ENCODE measurements around the gene SLC15A1. TPM values are rescaled to one million over a fixed set of nuclear protein-coding genes. Genes with fewer than 3 reads are reported as not detected.
A peak's percentile ranks its signal among the peaks of the same experiment; 100 is the strongest.

The SLC15A1 gene
- total and polyA plus RNA-seq, 11 donors, result not detected

DNA sequence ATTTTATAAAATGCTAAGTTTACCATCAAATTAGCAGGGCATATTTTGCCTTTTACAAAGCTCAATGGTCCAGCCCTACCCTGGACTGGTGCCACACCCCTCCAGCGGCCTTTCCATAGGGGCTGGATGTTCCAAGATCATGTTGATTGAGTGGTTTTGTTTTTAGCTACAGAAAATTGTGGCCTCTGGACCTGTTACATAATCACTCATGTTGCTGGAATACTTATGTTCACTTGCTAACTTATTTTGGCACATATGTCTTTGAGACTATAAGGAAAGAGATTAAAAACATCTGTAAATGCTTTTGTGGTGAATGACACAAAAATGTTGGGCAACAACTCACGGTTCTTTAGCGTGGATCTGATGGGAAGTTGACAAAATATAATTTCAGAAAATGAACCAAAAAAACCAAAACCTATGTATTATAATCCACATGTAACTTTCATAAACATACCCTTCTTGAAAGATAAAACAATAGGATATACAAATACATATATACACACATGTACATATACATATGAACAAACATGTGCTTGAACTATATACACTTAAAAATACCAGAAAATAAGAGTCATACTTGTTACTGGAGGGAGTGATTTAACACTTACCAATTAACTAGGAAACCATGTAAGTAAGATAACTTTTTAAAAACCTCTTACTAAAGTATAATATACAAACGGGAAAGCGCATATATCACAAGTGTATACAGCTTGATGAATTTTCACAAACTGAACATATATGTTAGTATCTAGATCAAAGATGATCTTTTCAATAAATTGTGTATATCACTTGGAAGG is 46.6 kb upstream of the SLC15A1 start:
- TF ChIP-seq POLR2A (IDR thresholded peaks at IDR 0.05), result no peak
- TF ChIP-seq, protein P1, sequence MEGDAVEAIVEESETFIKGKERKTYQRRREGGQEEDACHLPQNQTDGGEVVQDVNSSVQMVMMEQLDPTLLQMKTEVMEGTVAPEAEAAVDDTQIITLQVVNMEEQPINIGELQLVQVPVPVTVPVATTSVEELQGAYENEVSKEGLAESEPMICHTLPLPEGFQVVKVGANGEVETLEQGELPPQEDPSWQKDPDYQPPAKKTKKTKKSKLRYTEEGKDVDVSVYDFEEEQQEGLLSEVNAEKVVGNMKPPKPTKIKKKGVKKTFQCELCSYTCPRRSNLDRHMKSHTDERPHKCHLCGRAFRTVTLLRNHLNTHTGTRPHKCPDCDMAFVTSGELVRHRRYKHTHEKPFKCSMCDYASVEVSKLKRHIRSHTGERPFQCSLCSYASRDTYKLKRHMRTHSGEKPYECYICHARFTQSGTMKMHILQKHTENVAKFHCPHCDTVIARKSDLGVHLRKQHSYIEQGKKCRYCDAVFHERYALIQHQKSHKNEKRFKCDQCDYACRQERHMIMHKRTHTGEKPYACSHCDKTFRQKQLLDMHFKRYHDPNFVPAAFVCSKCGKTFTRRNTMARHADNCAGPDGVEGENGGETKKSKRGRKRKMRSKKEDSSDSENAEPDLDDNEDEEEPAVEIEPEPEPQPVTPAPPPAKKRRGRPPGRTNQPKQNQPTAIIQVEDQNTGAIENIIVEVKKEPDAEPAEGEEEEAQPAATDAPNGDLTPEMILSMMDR (IDR thresholded peaks at IDR 0.05), result no peak
- H3K36me3 ChIP-seq, result peaks cover 0 to 95% (median 68%) of the 10 kb centered on the region in 9 donors
- no peaks in the 10 kb centered on the region for H3K27me3 ChIP-seq
- H3K27ac ChIP-seq, result no peak overlapping the region
- intact Hi-C loops (cut with DNase I), result no loop called here
- H3K9me3 ChIP-seq, result no peaks in the 10 kb centered on the region
- DNase-seq, result no peak
- peaks cover 0 to 9% (median 0%) of the 10 kb centered on the region in 12 donors for H3K4me1 ChIP-seq
- no peak for ATAC-seq
- WGBS, 4 donors, result 76 to 85% (median 83%) methylated on average over 5 of the region's 5 CpGs
- H3K4me3 ChIP-seq, result no peak overlapping the region

DNA sequence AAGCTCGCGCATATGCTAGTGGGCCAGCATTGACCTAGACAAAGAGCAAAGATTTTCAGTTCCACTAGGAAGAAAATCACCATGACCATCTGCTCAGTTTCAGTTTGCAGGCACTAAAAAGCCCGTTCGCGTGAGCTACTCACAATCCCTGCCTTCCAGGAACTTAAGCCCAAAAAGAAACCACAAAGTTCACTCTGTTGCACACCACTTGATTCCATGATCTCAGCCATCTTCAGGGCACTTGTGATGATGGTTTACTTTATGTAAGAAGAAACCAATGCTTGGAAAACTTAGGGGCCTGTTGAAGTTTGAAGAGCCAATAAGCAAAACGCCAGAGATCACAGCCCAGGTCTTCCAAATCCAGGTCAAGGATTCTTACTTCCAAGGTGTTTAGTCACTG is 45.0 kb upstream of the SLC15A1 start:
- DNase-seq (no peak), ATAC-seq (no peak)
- Histone ChIP-seq H3K36me3 (peaks cover 0 to 95% (median 71%) of the 10 kb centered on the region in 9 donors), H3K4me3 (no peak overlapping the region), H3K4me1 (peaks cover 0 to 8% (median 0%) of the 10 kb centered on the region in 12 donors), H3K9me3 (no peaks in the 10 kb centered on the region), H3K27ac (no peak overlapping the region), H3K27me3 (no peaks in the 10 kb centered on the region)
- no peak for TF ChIP-seq POLR2A (IDR thresholded peaks at IDR 0.05)
- TF ChIP-seq, protein P1 (IDR thresholded peaks at IDR 0.05), result no peak
- 90 to 95% (median 94%) methylated on average over 6 of the region's 6 CpGs for WGBS, 4 donors
- intact Hi-C loops (cut with DNase I), result no loop called here

DNA sequence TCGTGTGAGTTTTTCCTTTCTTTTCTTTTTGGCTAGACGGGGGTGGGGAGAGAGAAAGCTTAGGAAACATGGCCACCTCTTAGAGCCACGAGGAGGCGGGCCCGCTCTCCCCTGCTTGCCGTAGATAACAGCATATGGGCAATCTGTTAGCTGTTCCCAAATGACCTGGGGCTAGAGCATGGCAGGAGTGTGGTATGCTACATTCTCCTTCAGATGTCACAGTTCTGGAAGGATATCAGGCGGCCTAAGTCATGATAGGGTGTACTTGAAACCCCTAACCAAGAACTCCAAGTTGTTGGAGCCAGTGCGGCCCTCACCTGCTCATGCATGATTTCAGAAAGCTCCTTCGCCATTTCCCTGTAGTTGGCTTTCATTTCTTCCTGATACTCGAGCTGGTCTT is 44.3 kb upstream of the SLC15A1 start:
- 88 to 91% (median 89%) methylated on average over 10 of the region's 10 CpGs for WGBS, 4 donors

DNA sequence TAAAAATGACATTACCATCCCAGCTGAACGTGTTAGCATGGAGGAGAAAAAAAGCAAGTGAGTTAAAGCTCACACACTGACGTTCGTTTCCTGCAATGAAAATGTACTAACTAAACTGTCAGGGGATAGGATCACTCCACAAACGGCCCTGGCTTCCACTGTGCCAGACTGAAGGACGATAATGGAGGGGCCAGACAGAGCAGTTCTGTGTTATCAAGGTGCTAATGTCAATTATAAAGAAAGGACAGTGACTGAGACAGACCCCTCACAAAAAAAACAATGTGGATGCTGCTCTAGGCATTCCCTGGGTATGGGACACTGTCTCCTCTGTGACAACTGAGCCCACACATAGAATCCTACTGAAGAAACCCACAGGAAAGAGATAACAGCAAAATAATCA is 43.7 kb upstream of the SLC15A1 start:
- TF ChIP-seq, protein P1 (IDR thresholded peaks at IDR 0.05), result no peak
- TF ChIP-seq POLR2A (IDR thresholded peaks at IDR 0.05), result no peak
- Histone ChIP-seq H3K36me3 (peaks cover 0 to 90% (median 71%) of the 10 kb centered on the region in 9 donors), H3K4me3 (no peak overlapping the region), H3K4me1 (no peaks in the 10 kb centered on the region), H3K27me3 (no peaks in the 10 kb centered on the region), H3K27ac (no peak overlapping the region), H3K9me3 (no peaks in the 10 kb centered on the region)
- WGBS, 4 donors, result 86 to 91% (median 90%) methylated on average over 5 of the region's 5 CpGs
- no peak for ATAC-seq
- intact Hi-C loops (cut with DNase I), result no loop called here
- DNase-seq, result peak in 1 of 5 donors; percentile 6

More for the DNA sequence above, 44.3 kb upstream of the SLC15A1 start:
- H3K4me1 ChIP-seq, result peaks cover 0 to 1% (median 0%) of the 10 kb centered on the region in 12 donors
- H3K36me3 ChIP-seq, result peaks cover 0 to 92% (median 71%) of the 10 kb centered on the region in 9 donors
- TF ChIP-seq POLR2A (IDR thresholded peaks at IDR 0.05), result no peak
- TF ChIP-seq, protein P1 (IDR thresholded peaks at IDR 0.05), result no peak
- DNase-seq (peak in 1 of 5 donors; percentile 8), ATAC-seq (no peak)
- no peak overlapping the region for H3K27ac ChIP-seq
- H3K4me3 ChIP-seq, result no peak overlapping the region
- no peaks in the 10 kb centered on the region for H3K27me3 ChIP-seq
- H3K9me3 ChIP-seq, result no peaks in the 10 kb centered on the region
- intact Hi-C loops (cut with DNase I), result no loop called here

All from heart left ventricle (tissue), 16 donors.